ENCODE measurements around the gene EFCAB10.
A peak's percentile ranks its signal among the peaks of the same experiment; 100 is the strongest.
"Not testable (repeated sequence)": the region's sequence is repeated elsewhere in the genome, so short reads cannot be mapped to it uniquely, and the experiment has no call there.

EFCAB10 gene

GRCh38 chr7:105599080-105599479 lies 17.8 kb upstream of the EFCAB10 start:
- DNase-seq (ENCODE audit: low read depth): not testable (repeated sequence)

- DNase-seq (ENCODE audit: low read depth): no peak
These were observed 15.6 kb upstream of the EFCAB10 start for GRCh38 chr7:105596866-105597265.

GRCh38 chr7:105594034-105594433 lies 12.7 kb upstream of the EFCAB10 start:
- DNase-seq (ENCODE audit: low read depth): no peak

DNA sequence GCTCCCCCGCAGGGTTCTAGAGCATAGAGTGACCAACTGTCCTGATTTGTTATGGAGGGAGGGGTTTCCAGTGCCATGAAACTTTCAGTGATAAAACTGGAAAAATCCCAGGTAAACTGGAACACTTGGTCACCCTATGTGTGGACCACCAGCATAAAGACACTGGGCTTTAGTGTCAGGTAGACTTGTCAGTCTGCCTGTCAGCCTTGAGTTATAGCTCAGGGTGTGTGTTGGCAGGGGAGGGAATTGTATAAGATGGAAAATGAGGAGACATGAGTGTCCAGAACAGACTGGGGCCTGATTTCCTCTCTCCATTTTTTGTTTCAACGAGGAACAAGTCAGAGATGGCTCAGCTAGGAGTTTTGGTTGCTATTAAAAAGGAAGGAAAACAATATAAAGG lies 10.2 kb upstream of the EFCAB10 start:
- DNase-seq (ENCODE audit: low read depth): no peak

- DNase-seq (ENCODE audit: low read depth): no peak
These were observed 9.5 kb upstream of the EFCAB10 start for GRCh38 chr7:105590793-105591192.

- peak; percentile 73 for DNase-seq (ENCODE audit: low read depth)
These were observed 8.2 kb upstream of the EFCAB10 start for GRCh38 chr7:105589356-105590077.

DNA sequence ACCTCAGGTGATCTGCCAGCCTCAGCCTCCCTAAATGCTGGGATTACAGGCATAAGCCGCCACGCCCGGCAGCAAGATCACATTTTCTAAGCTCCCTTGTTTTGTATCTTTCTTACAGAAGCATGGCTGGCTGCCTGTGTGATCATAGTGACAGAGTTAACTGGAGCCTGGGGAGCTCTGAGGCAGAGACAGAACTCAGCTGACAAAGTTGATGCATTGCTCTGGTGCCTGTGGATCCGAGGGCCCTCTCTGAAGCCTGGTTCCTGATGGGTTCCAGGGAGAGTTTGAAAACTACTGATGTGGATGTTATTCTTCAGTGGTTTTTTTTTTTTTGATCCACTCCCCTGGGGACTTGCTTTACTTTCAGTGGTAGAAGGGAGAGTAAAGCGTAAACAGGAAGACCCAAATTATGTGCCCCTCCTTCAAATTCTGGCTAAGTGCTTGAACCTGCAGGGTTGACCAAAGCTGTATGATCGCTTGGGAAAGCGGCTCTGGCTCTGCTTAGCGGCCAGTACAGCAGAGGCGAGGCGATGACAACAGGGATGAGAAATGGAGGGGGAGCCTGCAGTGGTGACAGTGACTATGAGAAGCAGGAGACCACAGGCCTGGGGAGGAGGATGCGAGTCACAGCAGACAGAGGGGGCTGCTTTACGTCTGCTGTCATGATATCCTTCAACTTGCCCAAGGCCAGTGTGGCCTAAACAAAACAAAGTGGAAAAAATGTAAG lies 6.8 kb upstream of the EFCAB10 start:
- DNase-seq (ENCODE audit: low read depth): no peak

DNA sequence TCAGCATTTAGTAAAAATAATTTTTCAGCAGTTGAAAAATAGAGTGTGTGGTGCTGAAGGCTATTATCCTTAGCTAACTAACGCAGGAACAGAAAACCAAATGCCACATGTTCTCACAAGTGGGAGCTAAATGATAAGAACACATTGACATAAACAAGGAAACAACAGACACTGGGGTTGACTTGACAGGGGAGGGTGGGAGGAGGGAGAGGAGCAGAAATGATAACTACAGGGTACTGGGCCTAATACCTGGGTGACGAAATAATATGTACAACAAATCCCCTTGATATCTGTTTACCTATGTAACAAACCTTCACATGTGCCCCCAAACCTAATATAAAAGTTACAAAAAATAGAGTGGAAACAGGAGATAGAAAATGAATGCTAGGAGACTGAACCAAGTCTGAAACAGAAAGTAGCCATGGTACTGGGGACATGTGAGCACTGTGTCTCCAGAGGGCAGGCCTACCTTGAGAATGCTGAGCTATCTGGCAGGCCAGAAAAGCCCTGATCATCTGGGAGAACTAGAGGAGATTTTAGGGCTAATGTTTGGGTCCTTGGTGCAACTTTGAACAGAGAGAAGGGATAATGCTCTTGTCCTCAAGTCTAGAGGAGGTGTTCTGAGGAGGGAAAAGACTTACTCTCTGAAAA lies 4.7 kb upstream of the EFCAB10 start:
- DNase-seq (ENCODE audit: low read depth): no peak

DNA sequence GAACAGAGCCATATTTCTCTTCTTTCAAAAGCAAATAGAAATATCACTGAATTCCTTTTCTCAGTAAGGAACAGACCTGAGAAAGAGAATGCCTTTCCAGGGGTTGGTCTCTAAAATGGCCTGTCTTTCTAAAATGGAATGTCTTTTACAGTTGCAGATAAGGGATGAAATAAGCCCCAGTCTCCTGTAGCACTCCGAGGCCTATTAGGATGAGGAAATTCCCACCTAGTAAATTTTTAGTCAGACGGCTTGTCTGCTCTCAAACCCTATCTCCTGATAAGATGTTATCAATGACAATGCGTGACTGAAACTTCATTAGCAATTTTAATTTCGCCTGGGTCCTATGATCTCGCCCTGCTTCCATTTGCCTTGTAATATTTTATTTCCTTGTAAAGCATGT lies 2.9 kb upstream of the EFCAB10 start:
- DNase-seq (ENCODE audit: low read depth): no peak

DNA sequence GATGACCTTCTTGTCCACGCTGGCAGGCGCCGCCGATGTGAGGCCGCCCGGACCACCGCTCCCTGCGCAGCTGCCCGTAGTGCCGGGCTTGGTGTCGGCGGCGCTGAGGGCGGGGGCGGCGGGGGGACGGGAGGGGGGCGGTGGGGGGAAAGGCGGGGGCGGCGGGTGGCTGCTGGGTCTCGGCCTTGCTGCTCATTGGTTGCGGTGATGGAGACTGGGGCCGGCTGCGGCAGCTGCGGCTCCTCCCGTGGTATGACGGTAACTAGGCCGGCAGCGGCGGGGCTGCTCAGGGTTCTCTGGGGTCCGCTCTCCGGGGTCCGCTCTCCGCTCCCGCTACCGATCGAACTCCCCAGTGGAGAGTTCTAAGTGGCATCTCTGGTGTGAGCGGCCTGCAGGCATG lies 1.8 kb upstream of the EFCAB10 start:
- no peak for DNase-seq (ENCODE audit: low read depth)

GRCh38 chr7:105580022-105580740 lies 1.1 kb downstream of the EFCAB10 start:
- no peak for DNase-seq (ENCODE audit: low read depth)

GRCh38 chr7:105578496-105578895 lies 2.8 kb downstream of the EFCAB10 start:
- DNase-seq (ENCODE audit: low read depth): no peak

DNA sequence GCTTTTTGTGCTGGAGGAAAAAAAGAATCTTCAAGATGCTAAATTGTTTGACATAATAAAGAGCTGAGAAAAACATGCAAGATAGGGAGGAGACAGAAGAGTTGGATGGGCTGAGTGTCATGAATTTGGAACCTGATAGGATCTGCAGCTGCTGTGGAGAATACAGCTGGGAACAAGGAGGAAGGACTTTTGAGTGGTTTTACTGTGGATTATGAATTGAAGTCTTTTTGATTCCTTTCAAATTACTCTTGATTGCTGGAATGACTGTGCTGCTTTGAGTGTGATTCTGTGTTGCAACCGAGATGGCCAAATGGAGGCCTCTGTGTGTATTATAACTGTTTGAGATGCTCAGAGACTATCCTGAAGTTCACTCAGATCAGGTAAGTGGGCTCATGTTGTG lies 4.0 kb downstream of the EFCAB10 start:
- no peak for DNase-seq (ENCODE audit: low read depth)

DNA sequence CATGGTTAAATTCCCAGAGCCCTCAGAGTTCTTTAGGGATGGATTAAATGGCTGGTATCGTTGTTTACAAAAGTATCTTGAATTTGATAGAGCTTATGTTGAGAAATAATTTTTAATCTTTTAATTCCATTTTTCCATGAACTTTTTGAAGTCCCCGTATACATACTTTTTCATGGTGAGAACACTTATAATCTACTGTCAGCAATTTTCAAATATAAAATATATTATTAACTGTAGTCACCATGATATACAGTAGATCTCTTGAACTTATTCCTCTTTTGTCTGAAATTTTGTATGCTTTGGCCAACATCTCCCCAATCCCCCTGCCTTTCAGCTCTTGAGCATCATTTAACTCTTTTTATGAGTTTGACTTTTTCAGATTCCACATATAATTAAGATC lies 9.4 kb downstream of the EFCAB10 start:
- no peak for DNase-seq (ENCODE audit: low read depth)

DNA sequence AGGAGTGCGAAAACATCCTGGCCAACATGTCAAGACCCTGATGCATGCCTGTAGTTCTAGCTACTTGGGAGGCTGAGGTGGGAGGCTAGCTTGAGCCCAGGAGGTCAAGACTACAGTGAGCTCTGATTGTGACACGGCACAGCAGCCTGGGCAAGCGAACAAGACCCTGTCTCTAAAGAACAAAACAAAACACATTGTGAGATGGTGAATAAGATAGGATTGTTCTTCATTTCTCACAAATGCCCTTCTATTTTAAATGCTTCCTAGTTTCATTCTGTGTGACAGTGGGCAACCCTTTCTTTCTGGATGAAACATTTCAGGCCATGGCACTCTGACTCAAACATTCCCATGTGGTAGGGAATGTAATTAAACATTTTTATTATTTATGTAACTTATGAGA lies 13.5 kb downstream of the EFCAB10 start:
- no peak for DNase-seq (ENCODE audit: low read depth)

DNA sequence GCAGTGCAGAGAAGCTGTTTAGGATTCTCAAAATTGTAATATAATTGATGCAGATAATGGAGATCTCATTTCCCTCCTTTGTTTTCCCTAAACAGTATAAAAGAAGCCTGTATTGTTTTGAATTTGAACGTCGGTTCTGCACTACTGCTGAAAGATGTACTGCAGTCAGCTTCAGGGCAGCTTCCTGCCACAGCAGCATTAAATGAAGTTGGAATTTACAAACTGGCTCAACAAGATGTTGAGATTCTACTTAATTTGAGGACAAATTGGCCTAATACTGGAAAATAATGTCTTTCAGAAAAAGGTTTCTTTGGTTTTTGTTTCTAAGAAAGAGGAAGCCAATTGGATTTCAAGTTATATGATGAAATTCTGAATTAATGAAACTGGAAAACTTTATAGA lies 14.3 kb downstream of the EFCAB10 start:
- no peak for DNase-seq (ENCODE audit: low read depth)

DNA sequence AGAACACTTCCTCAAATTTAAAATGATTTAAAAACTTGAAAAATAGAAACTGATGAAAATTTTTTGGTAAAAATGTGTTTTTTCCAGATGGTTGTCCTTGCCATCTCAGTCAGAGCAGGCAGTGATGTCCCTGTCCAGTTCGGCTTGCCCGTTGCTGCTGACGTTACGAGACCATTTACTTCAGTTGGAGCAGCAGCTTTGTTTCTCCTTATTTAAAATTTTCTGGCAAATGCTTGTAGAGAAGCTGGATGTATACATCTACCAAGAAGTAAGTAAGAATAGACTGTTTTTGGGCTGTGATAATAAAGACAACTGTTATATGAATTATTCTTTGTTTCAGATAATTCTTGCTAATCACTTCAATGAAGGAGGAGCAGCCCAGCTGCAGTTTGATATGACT lies 16.1 kb downstream of the EFCAB10 start:
- DNase-seq (ENCODE audit: low read depth): no peak

- no peak for DNase-seq (ENCODE audit: low read depth)
These were observed 21.4 kb downstream of the EFCAB10 start for GRCh38 chr7:105559926-105560325.

GRCh38 chr7:105538339-105538738 lies 43.0 kb downstream of the EFCAB10 start:
- DNase-seq (ENCODE audit: low read depth): no peak

DNA sequence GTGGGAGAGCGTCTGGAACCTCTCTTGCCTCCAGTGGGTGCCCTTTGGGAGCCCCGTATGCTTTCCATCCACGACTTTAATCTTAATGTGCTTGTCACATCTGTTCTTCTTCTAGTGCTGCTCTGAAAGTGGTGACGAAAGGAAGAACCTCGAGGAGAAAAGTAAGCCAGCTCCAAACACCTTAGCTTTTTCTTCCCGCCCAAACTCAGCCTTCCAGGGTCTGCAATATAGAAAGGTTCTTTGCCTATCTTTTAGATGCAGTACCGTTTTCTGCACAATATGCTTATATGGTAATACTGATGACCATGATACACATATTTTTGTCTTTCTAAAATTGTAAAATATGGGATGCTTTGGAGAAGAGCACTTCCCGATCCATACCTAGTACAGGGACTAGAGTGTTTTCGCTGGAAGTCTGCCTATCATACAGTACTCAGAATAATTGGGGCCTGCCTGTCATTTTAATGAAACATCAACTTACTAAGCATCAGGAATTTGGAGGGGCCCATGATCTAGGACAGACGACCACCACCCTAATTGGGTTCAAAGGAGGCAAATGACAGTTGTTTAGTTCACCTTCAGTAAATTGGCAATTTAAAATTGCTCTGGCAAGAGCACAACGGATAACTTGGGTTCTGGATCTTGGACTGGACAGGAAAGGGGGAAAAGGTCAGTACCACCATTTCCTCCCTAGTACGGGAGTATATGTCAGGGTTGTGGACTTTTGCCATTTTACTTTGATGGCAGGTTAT lies 48.4 kb downstream of the EFCAB10 start:
- no peak for DNase-seq (ENCODE audit: low read depth)

DNA sequence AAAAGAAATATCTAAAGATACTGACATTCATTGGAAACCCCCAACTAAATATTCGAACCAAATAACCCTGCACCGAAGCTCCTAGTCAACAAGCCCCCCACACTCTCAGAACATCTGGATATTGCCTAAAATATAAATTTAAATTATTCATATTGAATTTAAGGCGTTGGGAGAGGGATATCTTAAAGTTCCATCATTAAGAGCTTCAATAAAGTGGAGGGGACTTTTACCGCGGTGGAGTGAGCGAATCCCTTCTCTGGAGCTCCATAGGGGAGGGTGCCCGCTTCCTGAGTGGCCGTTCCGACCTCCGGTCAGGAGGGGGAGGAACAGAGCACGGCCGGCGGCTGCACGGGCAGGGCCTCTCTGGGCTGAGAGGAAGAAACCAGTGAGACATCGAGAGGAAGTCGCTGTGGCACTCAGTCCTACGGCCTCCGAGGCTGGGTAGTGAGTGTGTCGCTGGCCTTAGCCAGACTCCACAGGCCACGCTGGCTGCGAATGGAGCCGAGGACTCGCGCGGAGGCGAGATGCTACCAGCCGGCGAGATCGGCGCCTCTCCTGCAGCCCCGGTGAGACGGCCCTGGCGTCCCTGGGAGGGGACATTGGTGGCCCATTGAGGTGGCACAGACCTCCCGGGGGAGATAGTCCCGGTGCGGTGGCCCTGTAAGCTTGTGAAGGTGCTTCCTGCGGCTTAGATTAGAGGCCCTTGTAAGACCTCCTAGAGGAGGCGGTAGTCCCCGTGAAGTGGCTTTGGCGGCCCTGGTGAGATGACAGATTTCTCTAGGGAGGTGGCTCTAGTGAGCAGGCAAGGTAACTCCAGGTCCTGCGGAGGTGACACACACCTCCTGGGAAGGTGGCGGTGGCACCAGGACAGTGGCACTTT lies 49.3 kb downstream of the EFCAB10 start, which contains the start of gene RINT1:
Gene RINT1, plus strand, starts transcription at position 410 of the 880 bp plus-strand sequence. Its CDS starts 115 bp downstream, at position 525.
- peak; percentile 84 for DNase-seq (ENCODE audit: low read depth)
